Glutamatergic neuron (in vitro differentiated cells): ENCODE results near the gene KHSRP. TPM values are rescaled to one million over a fixed set of nuclear protein-coding genes. Genes with fewer than 3 reads are reported as not detected.

ENCODE experiments used
- DNase-seq: peaks from one replicate; pipeline ENCODE4 v3.0.0; 2022
- H3K27ac Mint-ChIP-seq: one replicate; pipeline ENCODE4 v1.8.0; 2020; ENCODE audit warnings: mild to moderate bottlenecking, mixed read lengths, inconsistent platforms; ENCODE audit not compliant: unreplicated experiment
- H3K27me3 Mint-ChIP-seq: one replicate; pipeline ENCODE4 v1.8.0; 2020; ENCODE audit warnings: mild to moderate bottlenecking, moderate library complexity, mixed read lengths, inconsistent platforms; ENCODE audit not compliant: unreplicated experiment
- H3K36me3 Mint-ChIP-seq: one replicate; pipeline ENCODE4 v1.8.0; 2020; ENCODE audit warnings: mild to moderate bottlenecking, mixed read lengths, inconsistent platforms; ENCODE audit not compliant: unreplicated experiment
- H3K4me1 Mint-ChIP-seq: one replicate; pipeline ENCODE4 v1.8.0; 2020; ENCODE audit warnings: mild to moderate bottlenecking, low read depth, mixed read lengths, inconsistent platforms; ENCODE audit not compliant: unreplicated experiment
- H3K4me3 Mint-ChIP-seq: one replicate; pipeline ENCODE4 v1.8.0; 2020; ENCODE audit warnings: mild to moderate bottlenecking, mixed read lengths, inconsistent platforms; ENCODE audit not compliant: unreplicated experiment
- H3K9me3 Mint-ChIP-seq: one replicate; pipeline ENCODE4 v1.8.0; 2020; ENCODE audit warnings: mild to moderate bottlenecking, moderate library complexity, mixed read lengths, inconsistent platforms; ENCODE audit not compliant: unreplicated experiment
- CTCF ChIP-seq: fragments of 200-600 bp; sonication (generic); IDR thresholded peaks from one replicate; pipeline ENCODE4 v1.5.0; 2021; ENCODE audit not compliant: partially characterized antibody, unreplicated experiment
- microRNA-seq: library from miRNA; unstranded; fragments of <30 nt; microRNA quantifications from one replicate; pipeline ENCODE4, GENCODE V29; 2020; ENCODE audit not compliant: unreplicated experiment
- total RNA-seq: library from RNA; stranded (reverse); fragmentation: NEBNext Ultra II Directional; extraction: Animal tissue kit (Norgen Biotek cat#: 25700); gene quantifications from one replicate; pipeline ENCODE4 v1.2.1, GENCODE V29; 2021; ENCODE audit not compliant: unreplicated experiment

KHSRP gene
- total RNA-seq, 1 donor from 2014 or later = 318 TPM

GRCh38 chr19:6364353-6364752 lies 60.3 kb downstream of the KHSRP start:
- Mint-ChIP-seq H3K27ac (no peak overlapping the region), H3K36me3 (no peaks in the 10 kb centered on the region), H3K9me3 (peaks cover 4% of the 10 kb centered on the region), H3K4me3 (no peak overlapping the region), H3K27me3 (peaks cover 3% of the 10 kb centered on the region), H3K4me1 (no peaks in the 10 kb centered on the region)
- DNase-seq = no peak
- TF ChIP-seq CTCF = no peak

Small RNA genes lying within 50 kb of the gene (microRNA-seq; reads per million reads assigned to microRNA genes)
- gene MIR3940 = 71.7 reads per million, percentile 71 among the genes with 10 or more reads in this experiment
- gene MIR6790 = 0.83 reads per million
- 4.1 reads per million, percentile 28 among the genes with 10 or more reads in this experiment for gene MIR6885

Other genes starting within 250 kb of the KHSRP start
- 52.9 TPM for gene MLLT1, start 144.8 kb downstream of the KHSRP start, total RNA-seq
- not detected for gene ACER1, start 91.2 kb downstream of the KHSRP start, total RNA-seq
- 97.3 TPM for gene CLPP, start 63.3 kb downstream of the KHSRP start, total RNA-seq
- gene ALKBH7, start 52.0 kb downstream of the KHSRP start, total RNA-seq = 66.8 TPM
- 2.3 TPM for gene PSPN, start 48.9 kb downstream of the KHSRP start, total RNA-seq
- 56.0 TPM for gene GTF2F1, start 31.6 kb downstream of the KHSRP start, total RNA-seq
- gene SLC25A41, start 9.0 kb upstream of the KHSRP start, total RNA-seq = 0.29 TPM
- 30.2 TPM for gene SLC25A23, start 35.0 kb upstream of the KHSRP start, total RNA-seq
- not detected for gene CRB3, start 39.5 kb upstream of the KHSRP start, total RNA-seq
- gene DENND1C, start 57.0 kb upstream of the KHSRP start, total RNA-seq = not detected
- 225 TPM for gene TUBB4A, start 77.5 kb upstream of the KHSRP start, total RNA-seq
- 6.9 TPM for gene TNFSF9, start 106.2 kb upstream of the KHSRP start, total RNA-seq
- gene CD70, start 166.3 kb upstream of the KHSRP start, total RNA-seq = 4.7 TPM
- gene TNFSF14, start 245.3 kb upstream of the KHSRP start, total RNA-seq = not detected